Astrocyte (in vitro differentiated cells and primary cell): ENCODE data around the gene C19orf47. TPM values are rescaled to one million over a fixed set of nuclear protein-coding genes. Genes with fewer than 3 reads are reported as not detected.
A peak's percentile ranks its signal among the peaks of the same experiment; 100 is the strongest.

Experiments used
- DNase-seq: peaks from one replicate; pipeline ENCODE4 v3.0.0-alpha.2; 2010; ENCODE audit warnings: low read depth
- FAIRE-seq: peaks from 2 replicates; lab custom pipeline; 2011; peaks lifted over from hg19 to GRCh38; lab: Jason Lieb, UNC
- H2AFZ ChIP-seq: 2 replicates; pipeline ENCODE4 v1.6.0; 2012; ENCODE audit warnings: low read depth, low read length, inconsistent platforms
- H3K27ac ChIP-seq: 2 replicates; pipeline ENCODE4 v1.5.1; 2011; ENCODE audit warnings: low read depth, low read length, inconsistent platforms
- H3K27me3 ChIP-seq: 2 replicates; pipeline ENCODE4 v1.6.0; 2011; ENCODE audit warnings: low read length, inconsistent platforms; ENCODE audit not compliant: insufficient read depth
- H3K36me3 ChIP-seq: 2 replicates; pipeline ENCODE4 v1.5.1; 2011; ENCODE audit warnings: low read length, inconsistent platforms; ENCODE audit not compliant: insufficient read depth
- H3K4me1 ChIP-seq: 2 replicates; pipeline ENCODE4 v1.5.1; 2011; ENCODE audit warnings: low read length, inconsistent platforms; ENCODE audit not compliant: insufficient read depth
- H3K4me2 ChIP-seq: 2 replicates; pipeline ENCODE4 v1.6.0; 2012; ENCODE audit warnings: low read length, inconsistent platforms
- H3K4me3 ChIP-seq: 2 replicates; pipeline ENCODE4 v1.5.1; 2011; ENCODE audit warnings: low read depth, mild to moderate bottlenecking, low read length, inconsistent platforms; ENCODE audit not compliant: insufficient read depth
- H3K79me2 ChIP-seq: 2 replicates; pipeline ENCODE4 v1.6.0; 2012; ENCODE audit warnings: mild to moderate bottlenecking, low read length, inconsistent platforms; ENCODE audit not compliant: insufficient read depth
- H3K9ac ChIP-seq: 2 replicates; pipeline ENCODE4 v1.6.0; 2012; ENCODE audit warnings: mild to moderate bottlenecking, low read length, inconsistent platforms
- H3K9me3 ChIP-seq: 2 replicates; pipeline ENCODE4 v1.5.1; 2012; ENCODE audit warnings: low read depth, mild to moderate bottlenecking, low read length, inconsistent platforms; ENCODE audit not compliant: insufficient read depth
- H4K20me1 ChIP-seq: 2 replicates; pipeline ENCODE4 v1.6.0; 2012; ENCODE audit warnings: low read length, inconsistent platforms; ENCODE audit not compliant: insufficient read depth
- H3K27ac Mint-ChIP-seq: one replicate; pipeline ENCODE4 v1.8.0; 2021; ENCODE audit warnings: mild to moderate bottlenecking, mixed read lengths; ENCODE audit not compliant: unreplicated experiment
- H3K27me3 Mint-ChIP-seq: one replicate; pipeline ENCODE4 v1.8.0; 2021; ENCODE audit warnings: low read depth, mixed read lengths; ENCODE audit not compliant: unreplicated experiment
- H3K36me3 Mint-ChIP-seq: one replicate; pipeline ENCODE4 v1.8.0; 2021; ENCODE audit warnings: low read depth, mixed read lengths; ENCODE audit not compliant: unreplicated experiment
- H3K4me1 Mint-ChIP-seq: one replicate; pipeline ENCODE4 v1.8.0; 2021; ENCODE audit warnings: low read depth, mixed read lengths; ENCODE audit not compliant: unreplicated experiment
- H3K4me3 Mint-ChIP-seq: one replicate; pipeline ENCODE4 v1.8.0; 2021; ENCODE audit warnings: mild to moderate bottlenecking, moderate library complexity, mixed read lengths; ENCODE audit not compliant: unreplicated experiment
- H3K9me3 Mint-ChIP-seq: one replicate; pipeline ENCODE4 v1.8.0; 2021; ENCODE audit warnings: mild to moderate bottlenecking, mixed read lengths; ENCODE audit not compliant: unreplicated experiment
- CTCF ChIP-seq: IDR thresholded peaks from 2 replicates; pipeline ENCODE4 v1.5.1; 2011; ENCODE audit warnings: low read depth, mild to moderate bottlenecking, inconsistent platforms, low read length, moderate library complexity; ENCODE audit not compliant: insufficient read depth
- EZH2 ChIP-seq: IDR thresholded peaks from 2 replicates; pipeline ENCODE4 v1.6.1; 2012; ENCODE audit warnings: mild to moderate bottlenecking, low read length, inconsistent platforms; ENCODE audit not compliant: insufficient read depth
- microRNA-seq: library from miRNA; unstranded; fragments of <30 nt; microRNA quantifications from one replicate; pipeline ENCODE4 v1.2.0, GENCODE V29; 2020
- total RNA-seq: library from RNA; stranded (reverse); gene quantifications from 2 replicates; pipeline ENCODE4 v1.2.1, GENCODE V29; 2021

The C19orf47 gene
- total RNA-seq, 1 donor from 2014 or later, result 20.6 TPM

- H3K4me1 Mint-ChIP-seq, result peaks cover 11% of the 10 kb centered on the region
- no peak for FAIRE-seq
These were observed 75.9 kb downstream of the C19orf47 start for GRCh38 chr19:40272261-40272660.

GRCh38 chr19:40271706-40272105 is 76.5 kb downstream of the C19orf47 start:
- Histone ChIP-seq H3K9ac (no peak overlapping the region), H3K4me1 (no peaks in the 10 kb centered on the region), H3K27me3 (no peaks in the 10 kb centered on the region), H3K4me3 (no peak overlapping the region), H3K4me2 (no peak overlapping the region), H3K27ac (no peak overlapping the region), H3K79me2 (peaks cover 90% of the 10 kb centered on the region), H2AFZ (no peak overlapping the region), H3K9me3 (no peaks in the 10 kb centered on the region), H3K36me3 (no peaks in the 10 kb centered on the region), H4K20me1 (peaks cover 88% of the 10 kb centered on the region)
- H3K27me3 Mint-ChIP-seq, result no peaks in the 10 kb centered on the region
- H3K4me3 Mint-ChIP-seq, result no peak overlapping the region
- DNase-seq (no peak), FAIRE-seq (no peak)
- no peak overlapping the region for H3K27ac Mint-ChIP-seq
- no peaks in the 10 kb centered on the region for H3K9me3 Mint-ChIP-seq
- TF ChIP-seq CTCF (no peak), EZH2 (no peak)
- peaks cover 13% of the 10 kb centered on the region for H3K36me3 Mint-ChIP-seq
- H3K4me1 Mint-ChIP-seq, result peaks cover 11% of the 10 kb centered on the region

More at GRCh38 chr19:40272261-40272660, 75.9 kb downstream of the C19orf47 start:
- no peaks in the 10 kb centered on the region for H3K9me3 Mint-ChIP-seq
- H3K27ac ChIP-seq, result no peak overlapping the region
- no peak for DNase-seq
- no peak overlapping the region for H3K9ac ChIP-seq
- no peaks in the 10 kb centered on the region for H3K27me3 ChIP-seq
- H3K36me3 Mint-ChIP-seq, result peaks cover 13% of the 10 kb centered on the region
- no peaks in the 10 kb centered on the region for H3K4me1 ChIP-seq
- no peak overlapping the region for H3K4me3 ChIP-seq
- peaks cover 90% of the 10 kb centered on the region for H3K79me2 ChIP-seq
- H3K9me3 ChIP-seq, result no peaks in the 10 kb centered on the region
- H3K4me2 ChIP-seq, result no peak overlapping the region
- no peaks in the 10 kb centered on the region for H3K36me3 ChIP-seq
- H2AFZ ChIP-seq, result no peak overlapping the region
- no peak overlapping the region for H3K4me3 Mint-ChIP-seq
- peaks cover 89% of the 10 kb centered on the region for H4K20me1 ChIP-seq
- H3K27ac Mint-ChIP-seq, result no peak overlapping the region
- H3K27me3 Mint-ChIP-seq, result no peaks in the 10 kb centered on the region
- TF ChIP-seq EZH2, result no peak
- TF ChIP-seq CTCF, result no peak

- Mint-ChIP-seq H3K9me3 (no peaks in the 10 kb centered on the region), H3K27me3 (no peaks in the 10 kb centered on the region), H3K27ac (no peak overlapping the region), H3K36me3 (peaks cover 13% of the 10 kb centered on the region), H3K4me3 (no peak overlapping the region), H3K4me1 (peaks cover 11% of the 10 kb centered on the region)
- H2AFZ ChIP-seq, result no peak overlapping the region
- DNase-seq (no peak), FAIRE-seq (no peak)
- H3K36me3 ChIP-seq, result no peaks in the 10 kb centered on the region
- peaks cover 91% of the 10 kb centered on the region for H3K79me2 ChIP-seq
- no peak overlapping the region for H3K4me3 ChIP-seq
- no peak overlapping the region for H3K27ac ChIP-seq
- no peak overlapping the region for H3K9ac ChIP-seq
- H3K4me2 ChIP-seq, result no peak overlapping the region
- no peaks in the 10 kb centered on the region for H3K27me3 ChIP-seq
- H4K20me1 ChIP-seq, result peaks cover 91% of the 10 kb centered on the region
- H3K9me3 ChIP-seq, result no peaks in the 10 kb centered on the region
- no peaks in the 10 kb centered on the region for H3K4me1 ChIP-seq
- no peak for TF ChIP-seq EZH2
These were observed 77.7 kb downstream of the C19orf47 start for GRCh38 chr19:40270362-40271089.

Small RNA genes lying within 50 kb of the gene (microRNA-seq; reads per million reads assigned to microRNA genes)
- gene MIR641, result 46.3 reads per million, percentile 57 among the genes with 10 or more reads in this experiment
- gene MIR6796, result 7.1 reads per million, percentile 29 among the genes with 10 or more reads in this experiment

Other genes starting within 250 kb of the C19orf47 start
- gene MAP3K10, start 157.0 kb downstream of the C19orf47 start, total RNA-seq, result 17.2 and 19.0 TPM in 2 replicates
- gene TTC9B, start 130.0 kb downstream of the C19orf47 start, total RNA-seq, result not detected in 2 replicates
- 0.43 and 0.62 TPM in 2 replicates for gene CCNP, start 121.7 kb downstream of the C19orf47 start, total RNA-seq
- gene AKT2, start 63.1 kb downstream of the C19orf47 start, total RNA-seq, result 125 and 127 TPM in 2 replicates
- gene PLD3, start 298 bp upstream of the C19orf47 start, total RNA-seq, result 728 and 882 TPM in 2 replicates
- 0.12 TPM in 1 of 2 replicates, not detected in the other for gene HIPK4, start 41.8 kb upstream of the C19orf47 start, total RNA-seq
- 1.5 and 2.6 TPM in 2 replicates for gene PRX, start 65.0 kb upstream of the C19orf47 start, total RNA-seq
- gene SERTAD1, start 77.6 kb upstream of the C19orf47 start, total RNA-seq, result 21.6 and 22.9 TPM in 2 replicates
- gene SERTAD3, start 95.9 kb upstream of the C19orf47 start, total RNA-seq, result 49.7 and 58.5 TPM in 2 replicates
- gene BLVRB, start 117.3 kb upstream of the C19orf47 start, total RNA-seq, result 27.1 and 32.7 TPM in 2 replicates
- gene SPTBN4, start 118.6 kb upstream of the C19orf47 start, total RNA-seq, result 0.41 and 0.53 TPM in 2 replicates
- gene SHKBP1, start 228.5 kb upstream of the C19orf47 start, total RNA-seq, result 56.3 and 60.4 TPM in 2 replicates